PFSK-1 (cell line): ENCODE measurements around the gene EIF3J.

Experiments used
- FOXP2 ChIP-seq: optimal IDR thresholded peaks from 2 replicates; pipeline ENCODE3; 2011; ENCODE audit warnings: borderline replicate concordance, control low read depth, inconsistent platforms; ENCODE audit not compliant: insufficient read depth; ENCODE audit errors: extremely low read length, extremely low read depth
- POLR2AphosphoS5 ChIP-seq: IDR thresholded peaks from 2 replicates; pipeline ENCODE4 v1.6.1; 2012; ENCODE audit warnings: low read depth, mild to moderate bottlenecking, control low read depth, low read length, moderate library complexity
- REST ChIP-seq, 2 experiments: IDR thresholded peaks; 2 replicates each; pipeline versions ENCODE4 v1.6.1 to v1.8.0; 2011 to 2012; ENCODE audit warnings: low read depth in 2 of 2, low read length in 2 of 2, control low read depth in 1 of 2, inconsistent platforms in 1 of 2, mild to moderate bottlenecking in 1 of 2, moderate library complexity in 1 of 2; ENCODE audit not compliant: insufficient read depth in 1 of 2
- SIN3A ChIP-seq: IDR thresholded peaks from 2 replicates; pipeline ENCODE4 v1.6.1; 2012; ENCODE audit warnings: mild to moderate bottlenecking, low read length, moderate library complexity, borderline replicate concordance; ENCODE audit not compliant: insufficient read depth
- TAF1 ChIP-seq: IDR thresholded peaks from 2 replicates; pipeline ENCODE4 v1.6.1; 2012; ENCODE audit warnings: low read length, control low read depth, borderline replicate concordance; ENCODE audit not compliant: insufficient read depth

DNA sequence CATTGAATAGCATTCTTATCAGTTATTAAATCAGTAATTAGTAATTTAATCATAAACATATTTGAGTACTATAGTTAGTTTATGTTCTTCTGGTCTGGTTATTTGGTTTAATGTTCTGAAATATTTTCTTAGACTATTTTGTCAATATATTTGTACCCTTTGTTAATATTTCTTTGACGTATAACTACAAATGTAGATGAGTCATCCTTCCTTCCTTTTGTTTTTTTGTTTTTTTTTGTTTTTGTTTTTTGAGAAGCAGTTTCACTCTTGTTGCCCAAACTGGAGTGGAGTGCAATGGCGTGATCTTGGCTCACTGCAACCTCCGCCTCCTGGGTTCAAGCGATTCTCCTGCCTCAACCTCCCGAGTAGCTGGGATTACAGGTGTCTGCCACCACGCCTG lies 17.4 kb upstream of the EIF3J start:
- TF ChIP-seq TAF1 (no peak), POLR2AphosphoS5 (no peak), SIN3A (no peak), REST (IDR thresholded peaks at IDR 0.05; ENCODE audit: insufficient read depth in 1 of 2, low read depth in 2 of 2, low read length in 2 of 2) (no peak), FOXP2 (no peak)
